Esophagus muscularis mucosa (tissue), 2 donors: ENCODE results near the gene APMAP.

Experiments
- EP300 ChIP-seq: sonication (generic); formaldehyde crosslinking; IDR thresholded peaks from one replicate; pipeline ENCODE4 v1.6.1; 2017; ENCODE audit warnings: antibody characterized with exemption
- POLR2A ChIP-seq: fragments of 450-650 bp; IDR thresholded peaks from one replicate; pipeline ENCODE4 v1.6.1; 2017; ENCODE audit warnings: antibody characterized with exemption, moderate library complexity, mild to moderate bottlenecking, low read depth

- TF ChIP-seq EP300 (no peak), POLR2A (no peak)
Measured at GRCh38 chr20:24985802-24986201, 6.7 kb downstream of the APMAP start.
